Measurements from ENCODE around the gene STRN3. TPM values are rescaled to one million over a fixed set of nuclear protein-coding genes. Genes with fewer than 3 reads are reported as not detected.

Gene STRN3
- total and polyA plus RNA-seq, 2 of the 4 experiments (the other 2 are of a cell fraction) = 10.8 to 78.7 TPM

- TF ChIP-seq CHD1 (IDR thresholded peaks at IDR 0.05; ENCODE audit: low read depth, low read length) = no peak
These were observed 151.0 kb downstream of the STRN3 start (continued) for GRCh38 chr14:30874999-30875787.

GRCh38 chr14:30874120-30874998 lies 151.8 kb downstream of the STRN3 start, which contains the start of gene COCH:
COCH (plus strand) TSS chr14:30874559; CDS start chr14:30874939, 380 bp downstream.
- Histone ChIP-seq H2AK9ac (replicated peaks; ENCODE audit: low read depth, low read length, poor library complexity) (no peak within 1 kb of the TSS), H3K9me3 (ENCODE audit: control insufficient read depth, insufficient read depth, low read length) (no peaks in the 10 kb centered on the region), H2AFZ (replicated peaks; ENCODE audit: low read length, poor library complexity) (peak within 1 kb of the TSS; percentile 60), H4K8ac (ENCODE audit: low read depth in 2 of 2, low read length in 2 of 2) (no peak within 1 kb of the TSS), H3K23ac (ENCODE audit: low read depth, low read length) (0 out of 2 replicates have a peak within 1 kb of the TSS, but pooled peaks have one; percentile 3), H3K18ac (ENCODE audit: low read depth, low read length) (no peak within 1 kb of the TSS), H3K9ac (ENCODE audit: low read depth, low read length) (no peak within 1 kb of the TSS), H3K79me1 (ENCODE audit: low read depth in 1 of 2, low read length in 2 of 2) (no peaks in the 10 kb centered on the region), H2BK5ac (ENCODE audit: low read depth, low read length, poor library complexity, severe bottlenecking) (no peak within 1 kb of the TSS), H3K4me3 (ENCODE audit: insufficient read depth, low read depth, low read length) (peak within 1 kb of the TSS; percentile 38; the same call in 1 of the 2 replicates), H4K5ac (ENCODE audit: low read depth, low read length) (no peak within 1 kb of the TSS), H2AK5ac (ENCODE audit: low read depth, low read length) (no peak within 1 kb of the TSS), H3K4me2 (ENCODE audit: low read depth, low read length) (peak within 1 kb of the TSS; percentile 38; the same call in 1 of the 2 replicates), H2BK120ac (ENCODE audit: low read depth, low read length) (no peak within 1 kb of the TSS), H4K91ac (ENCODE audit: insufficient read depth, low read depth, low read length) (no peak within 1 kb of the TSS), H2BK15ac (ENCODE audit: low read depth, low read length) (no peak within 1 kb of the TSS), H3K27ac (ENCODE audit: insufficient read depth, low read length) (no peak within 1 kb of the TSS), H3K4me1 (ENCODE audit: control insufficient read depth, insufficient read depth, low read length) (peaks cover 1% of the 10 kb centered on the region; the same call in 1 of the 2 replicates), H4K20me1 (ENCODE audit: insufficient read depth, low read length) (no peaks in the 10 kb centered on the region), H3K56ac (ENCODE audit: extremely low read depth, insufficient read depth, low read length) (no peak within 1 kb of the TSS), H3K4ac (ENCODE audit: low read depth, low read length) (no peak within 1 kb of the TSS), H3K14ac (replicated peaks; ENCODE audit: low read depth, low read length) (no peak within 1 kb of the TSS), H3K36me3 (ENCODE audit: control insufficient read depth, insufficient read depth, low read length) (no peaks in the 10 kb centered on the region), H2BK20ac (ENCODE audit: low read depth, low read length) (no peak within 1 kb of the TSS), H3K27me3 (ENCODE audit: control insufficient read depth, insufficient read depth, low read length) (peaks cover 72% of the 10 kb centered on the region), H3K9me1 (ENCODE audit: insufficient read depth, low read length) (no peaks in the 10 kb centered on the region)
- intact Hi-C loops (cut with micrococcal nuclease) = no loop called here
- ATAC-seq (ENCODE audit: low read depth) = peak; percentile 70
- ChIA-PET CTCF (no interaction called here), POLR2A (ENCODE audit: unreplicated experiment) (no interaction called here)
- dilution Hi-C loops (cut with HindIII; ENCODE audit: low sequenced_read_pairs, unreplicated experiment) = no loop called here
- WGBS, 2 experiments (ENCODE audit: extremely low coverage in 2 of 2, insufficient read length in 1 of 2) = 9% methylated on average over 39 of the region's 99 CpGs; no CpG with 5 or more reads in 1 of the 2 experiments
- in situ Hi-C loops (cut with MboI; ENCODE audit: low sequenced_read_pairs) = no loop called here
- DNase-seq = no peak
- TF ChIP-seq RAD21 (IDR thresholded peaks at IDR 0.05; ENCODE audit: low read length) (no peak), CTCF (conservative IDR thresholded peaks at IDR 0.05; ENCODE audit: low read depth, low read length) (0 out of 2 replicates have a peak, but pooled peaks have one; percentile 15)
- no TSS peak for BruUV-seq (replicated peaks)

Measured in IMR-90 (cell line).